HCT116 (cell line): Measurements from ENCODE around the gene KCNH6.

Experiments
- CTCF ChIP-seq, 3 experiments: fragments of 200-600 bp in 1 of 3; sonication (generic) in 1 of 3; IDR thresholded peaks in 2 of 3; conservative IDR thresholded peaks in 1 of 3; 2 replicates each; pipeline ENCODE4 v1.5.1; 2012 to 2017; ENCODE audit warnings: low read depth in 2 of 3, low read length in 2 of 3, antibody characterized with exemption in 1 of 3, borderline replicate concordance in 1 of 3, control low read depth in 1 of 3, mild to moderate bottlenecking in 1 of 3, mixed read lengths in 1 of 3, mixed run types in 1 of 3, moderate library complexity in 1 of 3; ENCODE audit not compliant: insufficient read depth in 1 of 3
- EZH2 ChIP-seq: fragments of 200-600 bp; sonication (generic); IDR thresholded peaks from 2 replicates; pipeline ENCODE4 v1.6.1; 2017; ENCODE audit warnings: antibody characterized with exemption, mixed run types
- POLR2A ChIP-seq: IDR thresholded peaks from 2 replicates; pipeline ENCODE4 v1.7.0; 2011; ENCODE audit warnings: borderline replicate concordance; ENCODE audit not compliant: insufficient read depth, insufficient read length; ENCODE audit errors: extremely low read depth
- POLR2AphosphoS5 ChIP-seq: IDR thresholded peaks from 2 replicates; pipeline ENCODE4 v1.6.1; 2011; ENCODE audit warnings: mild to moderate bottlenecking, low read depth, low read length, moderate library complexity
- SP1 ChIP-seq: IDR thresholded peaks from 2 replicates; pipeline ENCODE4 v1.6.1; 2012; ENCODE audit warnings: low read depth
- TF ChIP-seq, protein P1 (sequence below): IDR thresholded peaks from 2 replicates; pipeline ENCODE4 v1.6.1; 2012; ENCODE audit warnings: low read depth
- TF ChIP-seq, protein P2 (sequence below): IDR thresholded peaks from 2 replicates; pipeline ENCODE4 v1.6.1; 2012

DNA sequence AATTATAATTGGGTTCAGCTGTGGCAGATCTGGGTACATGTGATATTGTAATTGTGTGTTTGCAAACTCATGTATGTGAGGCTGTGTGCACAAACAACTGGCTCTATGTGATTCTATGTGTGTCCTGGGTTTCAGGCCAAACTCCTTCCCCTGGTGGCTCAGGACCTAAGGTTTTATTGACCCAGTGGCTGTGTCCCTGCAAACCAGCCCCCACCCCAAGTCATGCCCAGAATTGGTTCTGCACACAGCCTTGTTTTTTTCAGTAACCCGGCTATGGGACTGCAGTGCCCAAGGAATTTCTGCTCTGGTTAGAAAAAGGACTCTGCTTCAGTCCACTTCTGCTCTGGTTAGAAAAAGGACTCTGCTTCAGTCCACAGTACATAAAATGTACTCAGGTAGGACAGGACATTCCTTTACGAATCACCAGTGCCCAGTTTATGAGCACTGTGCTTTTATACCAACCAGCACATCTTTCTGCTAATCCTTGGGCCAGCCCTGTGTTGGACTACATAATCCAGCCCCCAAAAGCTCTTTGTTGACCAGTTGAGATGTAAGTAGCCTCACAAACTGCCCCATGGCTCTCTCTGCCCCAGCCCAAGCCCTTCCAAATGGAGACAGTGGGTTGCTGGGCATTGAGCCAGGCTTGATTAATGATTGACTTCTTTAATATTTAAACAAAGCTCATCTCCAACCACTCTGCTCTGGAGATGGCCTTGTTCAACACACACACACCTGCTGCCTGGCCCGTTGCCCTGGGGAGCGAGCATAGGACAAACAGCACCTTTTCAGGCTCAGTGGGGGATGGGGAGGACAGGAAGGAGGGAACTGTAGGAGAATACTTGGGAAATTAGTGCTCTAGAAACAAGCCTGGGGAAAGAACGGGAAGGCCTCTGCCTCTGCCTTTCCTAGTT lies 2.9 kb upstream of the KCNH6 start:
- no peak for TF ChIP-seq CTCF (IDR thresholded peaks at IDR 0.05 in 2 of 3, conservative IDR thresholded peaks at IDR 0.05 in 1 of 3; ENCODE audit: borderline replicate concordance in 1 of 3, insufficient read depth in 1 of 3, low read depth in 2 of 3, low read length in 2 of 3)
- TF ChIP-seq POLR2A, result no peak
- TF ChIP-seq, protein P1, sequence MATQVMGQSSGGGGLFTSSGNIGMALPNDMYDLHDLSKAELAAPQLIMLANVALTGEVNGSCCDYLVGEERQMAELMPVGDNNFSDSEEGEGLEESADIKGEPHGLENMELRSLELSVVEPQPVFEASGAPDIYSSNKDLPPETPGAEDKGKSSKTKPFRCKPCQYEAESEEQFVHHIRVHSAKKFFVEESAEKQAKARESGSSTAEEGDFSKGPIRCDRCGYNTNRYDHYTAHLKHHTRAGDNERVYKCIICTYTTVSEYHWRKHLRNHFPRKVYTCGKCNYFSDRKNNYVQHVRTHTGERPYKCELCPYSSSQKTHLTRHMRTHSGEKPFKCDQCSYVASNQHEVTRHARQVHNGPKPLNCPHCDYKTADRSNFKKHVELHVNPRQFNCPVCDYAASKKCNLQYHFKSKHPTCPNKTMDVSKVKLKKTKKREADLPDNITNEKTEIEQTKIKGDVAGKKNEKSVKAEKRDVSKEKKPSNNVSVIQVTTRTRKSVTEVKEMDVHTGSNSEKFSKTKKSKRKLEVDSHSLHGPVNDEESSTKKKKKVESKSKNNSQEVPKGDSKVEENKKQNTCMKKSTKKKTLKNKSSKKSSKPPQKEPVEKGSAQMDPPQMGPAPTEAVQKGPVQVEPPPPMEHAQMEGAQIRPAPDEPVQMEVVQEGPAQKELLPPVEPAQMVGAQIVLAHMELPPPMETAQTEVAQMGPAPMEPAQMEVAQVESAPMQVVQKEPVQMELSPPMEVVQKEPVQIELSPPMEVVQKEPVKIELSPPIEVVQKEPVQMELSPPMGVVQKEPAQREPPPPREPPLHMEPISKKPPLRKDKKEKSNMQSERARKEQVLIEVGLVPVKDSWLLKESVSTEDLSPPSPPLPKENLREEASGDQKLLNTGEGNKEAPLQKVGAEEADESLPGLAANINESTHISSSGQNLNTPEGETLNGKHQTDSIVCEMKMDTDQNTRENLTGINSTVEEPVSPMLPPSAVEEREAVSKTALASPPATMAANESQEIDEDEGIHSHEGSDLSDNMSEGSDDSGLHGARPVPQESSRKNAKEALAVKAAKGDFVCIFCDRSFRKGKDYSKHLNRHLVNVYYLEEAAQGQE, result no peak
- TF ChIP-seq SP1, result no peak
- no peak for TF ChIP-seq POLR2AphosphoS5
- no peak for TF ChIP-seq EZH2
- TF ChIP-seq, protein P2, sequence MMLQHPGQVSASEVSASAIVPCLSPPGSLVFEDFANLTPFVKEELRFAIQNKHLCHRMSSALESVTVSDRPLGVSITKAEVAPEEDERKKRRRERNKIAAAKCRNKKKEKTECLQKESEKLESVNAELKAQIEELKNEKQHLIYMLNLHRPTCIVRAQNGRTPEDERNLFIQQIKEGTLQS, result no peak
